H1 (cell line): ENCODE data around the gene VEGFC. TPM values are rescaled to one million over a fixed set of nuclear protein-coding genes. Genes with fewer than 3 reads are reported as not detected.

Source experiments
- CTCF ChIA-PET: fragments of 300-600 bp; sonication (Branson Sonifier 250); formaldehyde crosslinking; loops from one replicate; lab custom pipeline; 2021; ENCODE audit not compliant: partially characterized antibody; lab: Charles Lee
- POLR2A ChIA-PET: fragments of 300-600 bp; sonication (Branson Sonifier 250); formaldehyde crosslinking; loops from one replicate; lab custom pipeline; 2021; ENCODE audit warnings: inconsistent platforms; ENCODE audit not compliant: partially characterized antibody; lab: Charles Lee
- DNase-seq, 2 experiments: peaks; one replicate each; pipeline versions ENCODE4 v3.0.0 to v3.0.0-alpha.2; 2010 to 2022; ENCODE audit warnings: low spot score in 2 of 2, low read depth in 1 of 2, mixed read lengths in 1 of 2
- FAIRE-seq: peaks from 2 replicates; lab custom pipeline; 2011; peaks lifted over from hg19 to GRCh38; lab: Jason Lieb, UNC
- H2AFZ ChIP-seq: 2 replicates; pipeline ENCODE4 v1.8.1; 2012; ENCODE audit warnings: low read length, inconsistent platforms
- H2AK5ac ChIP-seq: 2 replicates; pipeline ENCODE4 v1.6.1; 2013; ENCODE audit warnings: low read depth, low read length
- H2BK120ac ChIP-seq: replicated peaks from 2 replicates; pipeline ENCODE3; 2013; ENCODE audit warnings: low read depth, low read length, inconsistent platforms
- H2BK12ac ChIP-seq: 2 replicates; pipeline ENCODE4 v1.6.1; 2013; ENCODE audit warnings: low read depth, low read length
- H2BK15ac ChIP-seq: 2 replicates; pipeline ENCODE4 v1.6.1; 2013; ENCODE audit warnings: low read length
- H2BK20ac ChIP-seq: 2 replicates; pipeline ENCODE4 v1.6.1; 2013; ENCODE audit warnings: low read length
- H2BK5ac ChIP-seq: 2 replicates; pipeline ENCODE4 v1.6.1; 2013; ENCODE audit warnings: low read depth, low read length
- H3K14ac ChIP-seq: 2 replicates; pipeline ENCODE4 v1.6.1; 2013; ENCODE audit warnings: inconsistent platforms; ENCODE audit not compliant: insufficient read length
- H3K18ac ChIP-seq: 2 replicates; pipeline ENCODE4 v1.6.1; 2013; ENCODE audit warnings: low read length; ENCODE audit errors: extremely low read depth
- H3K23ac ChIP-seq: 2 replicates; pipeline ENCODE4 v1.6.1; 2013; ENCODE audit warnings: inconsistent platforms; ENCODE audit not compliant: insufficient read length
- H3K23me2 ChIP-seq: 2 replicates; pipeline ENCODE4 v1.6.1; 2013; ENCODE audit warnings: low read depth, low read length
- H3K27ac ChIP-seq: 2 replicates; pipeline ENCODE4 v1.6.1; 2011; ENCODE audit warnings: low read depth, low read length, inconsistent platforms
- H3K27me3 ChIP-seq, 4 experiments: replicated peaks in 1 of 4; 1 replicate in 1 of 4; 2 replicates in 3 of 4; pipeline versions ENCODE4 v1.6.1 to v1.8.1; 2011 to 2013; ENCODE audit warnings: low read length in 3 of 4, mild to moderate bottlenecking in 3 of 4, inconsistent platforms in 2 of 4, mixed read lengths in 2 of 4, moderate library complexity in 1 of 4; ENCODE audit not compliant: control insufficient read depth in 3 of 4, insufficient read depth in 3 of 4; ENCODE audit errors: extremely low read depth in 1 of 4
- H3K36me3 ChIP-seq, 4 experiments: 2 replicates each; pipeline versions ENCODE4 v1.6.1 to v1.8.1; 2011 to 2013; ENCODE audit warnings: mild to moderate bottlenecking in 4 of 4, low read length in 3 of 4, moderate library complexity in 2 of 4, control low read depth in 1 of 4, inconsistent platforms in 1 of 4; ENCODE audit not compliant: insufficient read depth in 4 of 4, control insufficient read depth in 2 of 4
- H3K4ac ChIP-seq: replicated peaks from 2 replicates; pipeline ENCODE3; 2013; ENCODE audit warnings: low read length, low read depth, mixed read lengths, inconsistent platforms; ENCODE audit not compliant: insufficient read length
- H3K4me1 ChIP-seq, 4 experiments: replicated peaks in 1 of 4; 1 replicate in 1 of 4; 2 replicates in 3 of 4; pipeline versions ENCODE4 v1.6.1 to v1.8.1; 2011 to 2013; ENCODE audit warnings: low read length in 3 of 4, inconsistent platforms in 2 of 4, mixed read lengths in 1 of 4; ENCODE audit not compliant: insufficient read depth in 4 of 4, control insufficient read depth in 3 of 4
- H3K4me2 ChIP-seq, 2 experiments: 2 replicates each; pipeline versions ENCODE4 v1.6.1 to v1.8.1; 2011 to 2013; ENCODE audit warnings: low read depth in 2 of 2, low read length in 2 of 2, control low read depth in 1 of 2, inconsistent platforms in 1 of 2, mild to moderate bottlenecking in 1 of 2; ENCODE audit not compliant: insufficient read depth in 1 of 2
- H3K4me3 ChIP-seq, 4 experiments: fragments of 200-600, 300-600 bp in 1 of 4; sonication (generic), shearing (Covaris generic), sonication (Bioruptor Twin) in 1 of 4; 2 replicates each; pipeline versions ENCODE4 v1.5.1 to v1.8.1; 2011 to 2016; ENCODE audit warnings: low read length in 4 of 4, low read depth in 3 of 4, control low read depth in 2 of 4, inconsistent platforms in 2 of 4, mild to moderate bottlenecking in 2 of 4, mixed read lengths in 1 of 4, moderate library complexity in 1 of 4; ENCODE audit not compliant: insufficient read depth in 2 of 4; ENCODE audit errors: extremely low read depth in 1 of 4
- H3K56ac ChIP-seq: replicated peaks from 2 replicates; pipeline ENCODE3; 2013; ENCODE audit warnings: low read depth, mild to moderate bottlenecking, mixed read lengths, low read length, inconsistent platforms; ENCODE audit not compliant: insufficient read length
- H3K79me1 ChIP-seq: 2 replicates; pipeline ENCODE4 v1.6.1; 2013; ENCODE audit warnings: low read depth, low read length, control low read depth
- H3K79me2 ChIP-seq, 2 experiments: 2 replicates each; pipeline versions ENCODE4 v1.6.1 to v1.8.1; 2012 to 2013; ENCODE audit warnings: low read length in 2 of 2, mild to moderate bottlenecking in 2 of 2, inconsistent platforms in 1 of 2; ENCODE audit not compliant: insufficient read depth in 2 of 2, control insufficient read depth in 1 of 2
- H3K9ac ChIP-seq, 4 experiments: replicated peaks in 1 of 4; 1 replicate in 1 of 4; 2 replicates in 3 of 4; pipeline versions ENCODE4 v1.6.1 to v1.8.1; 2011 to 2013; ENCODE audit warnings: low read depth in 3 of 4, low read length in 3 of 4, control low read depth in 2 of 4, mild to moderate bottlenecking in 2 of 4, moderate library complexity in 2 of 4, inconsistent platforms in 1 of 4; ENCODE audit errors: extremely low read depth in 1 of 4
- H3K9me3 ChIP-seq, 2 experiments: 2 replicates each; pipeline versions ENCODE4 v1.6.1 to v1.8.1; 2012 to 2013; ENCODE audit warnings: mild to moderate bottlenecking in 2 of 2, moderate library complexity in 2 of 2, control low read depth in 1 of 2, inconsistent platforms in 1 of 2, low read depth in 1 of 2, low read length in 1 of 2, mixed read lengths in 1 of 2; ENCODE audit not compliant: insufficient read depth in 2 of 2
- H4K20me1 ChIP-seq, 2 experiments: replicated peaks in 1 of 2; 2 replicates each; pipeline versions ENCODE3 to v1.8.1; 2011 to 2013; ENCODE audit warnings: inconsistent platforms in 2 of 2, low read length in 2 of 2, mild to moderate bottlenecking in 1 of 2; ENCODE audit not compliant: insufficient read depth in 2 of 2, control insufficient read depth in 1 of 2
- H4K5ac ChIP-seq: 2 replicates; pipeline ENCODE4 v1.6.1; 2013; ENCODE audit warnings: low read length, low read depth, mixed read lengths, inconsistent platforms; ENCODE audit not compliant: insufficient read length
- H4K8ac ChIP-seq: 2 replicates; pipeline ENCODE4 v1.8.0; 2013; ENCODE audit warnings: mild to moderate bottlenecking, moderate library complexity, low read length, inconsistent platforms; ENCODE audit not compliant: insufficient read depth; ENCODE audit errors: extremely low read depth
- H4K91ac ChIP-seq: replicated peaks from 2 replicates; pipeline ENCODE3; 2013; ENCODE audit warnings: low read length, mixed read lengths, inconsistent platforms; ENCODE audit not compliant: insufficient read length
- KDM1A ChIP-seq: fragments of 200-600, 300-600 bp; sonication (generic); IDR thresholded peaks from 2 replicates; pipeline ENCODE4 v1.7.1; 2016; ENCODE audit warnings: mild to moderate bottlenecking, low read length, borderline replicate concordance
- WGBS, 2 experiments: shearing (Covaris generic) in 1 of 2; methylation state at CpG; one replicate each; pipeline versions ENCODE4 v1.1.6 to v1.1.7; 2013 to 2015; ENCODE audit warnings: low lambda C conversion rate in 2 of 2, mixed read lengths in 2 of 2, inconsistent platforms in 1 of 2, low coverage in 1 of 2, missing lambda C conversion rate in 1 of 2; ENCODE audit not compliant: insufficient replicate concordance in 2 of 2, insufficient coverage in 1 of 2, insufficient read length in 1 of 2; ENCODE audit errors: extremely low coverage in 1 of 2, missing lambda C conversion rate in 1 of 2; 5-methylcytosine and 5-hydroxymethylcytosine counted together
- polyA plus RNA-seq, 7 experiments: library from polyadenylated mRNA; depleted of rRNA in 3 of 7; stranded (reverse) in 5 of 7; unstranded in 2 of 7; fragments of >200 nt in 5 of 7; fragments of 200-250 nt in 2 of 7; gene quantifications; 1 replicate in 5 of 7; 2 replicates in 1 of 7; 4 replicates in 1 of 7; pipeline versions ENCODE4 v1.2.1 to v1.2.3, GENCODE V29; 2011 to 2013; ENCODE audit warnings: missing spikeins in 2 of 7, mixed read lengths in 2 of 7
- total RNA-seq: library from RNA; stranded (reverse); fragmentation: NEBNext Ultra II Directional; extraction: Animal tissue kit (Norgen Biotek cat#: 25700); gene quantifications from 2 replicates; pipeline ENCODE4 v1.2.1, GENCODE V29; 2021

The VEGFC gene
- total and polyA plus RNA-seq, 2 of the 8 experiments (the other 6 are each of a cell fraction or from before 2014, with no cell fraction given): 0.53 to 1.4 TPM

- no peaks in the 10 kb centered on the region for H3K79me1 ChIP-seq
- H2BK12ac ChIP-seq: no peak overlapping the region
- H3K79me2 ChIP-seq: no peaks in the 10 kb centered on the region
- H3K56ac ChIP-seq: no peak overlapping the region
- no peak overlapping the region for H3K4me3 ChIP-seq
- H3K4me1 ChIP-seq: no peaks in the 10 kb centered on the region
- H3K23ac ChIP-seq: no peak overlapping the region
- no peak overlapping the region for H2AFZ ChIP-seq
- no peaks in the 10 kb centered on the region for H3K23me2 ChIP-seq
- H4K91ac ChIP-seq: no peak overlapping the region
- no peak overlapping the region for H3K27ac ChIP-seq
- no peak overlapping the region for H2BK20ac ChIP-seq
- H3K18ac ChIP-seq: no peak overlapping the region
- ChIA-PET POLR2A (no interaction called here), CTCF (interaction anchor here (0.8 to 2.5 kb wide), 3 partner anchors 9 to 16 kb away, joined by 3 to 6 read pairs (median 4); no protein-coding TSS in a partner anchor)
- no peak overlapping the region for H2AK5ac ChIP-seq
- H3K14ac ChIP-seq: no peak overlapping the region
- H3K4ac ChIP-seq: no peak overlapping the region
- no peaks in the 10 kb centered on the region for H4K20me1 ChIP-seq
- no peak overlapping the region for H4K5ac ChIP-seq
- no peak overlapping the region for H3K9ac ChIP-seq
- DNase-seq (no peak), FAIRE-seq (no peak)
- H3K27me3 ChIP-seq: no peaks in the 10 kb centered on the region
- H3K36me3 ChIP-seq: no peaks in the 10 kb centered on the region
- H2BK15ac ChIP-seq: no peak overlapping the region
- WGBS, 2 experiments: 96% methylated on average over 3 of the region's 3 CpGs; no CpG with 5 or more reads in 1 of the 2 experiments
- TF ChIP-seq KDM1A: no peak
- H3K4me2 ChIP-seq: no peak overlapping the region
- H2BK120ac ChIP-seq: no peak overlapping the region
- no peak overlapping the region for H4K8ac ChIP-seq
- no peak overlapping the region for H2BK5ac ChIP-seq
- no peaks in the 10 kb centered on the region for H3K9me3 ChIP-seq
Observed at GRCh38 chr4:176641237-176641636, 151.5 kb downstream of the VEGFC start.
